Measurements from ENCODE around the gene TMEM121.

TMEM121 gene

DNA sequence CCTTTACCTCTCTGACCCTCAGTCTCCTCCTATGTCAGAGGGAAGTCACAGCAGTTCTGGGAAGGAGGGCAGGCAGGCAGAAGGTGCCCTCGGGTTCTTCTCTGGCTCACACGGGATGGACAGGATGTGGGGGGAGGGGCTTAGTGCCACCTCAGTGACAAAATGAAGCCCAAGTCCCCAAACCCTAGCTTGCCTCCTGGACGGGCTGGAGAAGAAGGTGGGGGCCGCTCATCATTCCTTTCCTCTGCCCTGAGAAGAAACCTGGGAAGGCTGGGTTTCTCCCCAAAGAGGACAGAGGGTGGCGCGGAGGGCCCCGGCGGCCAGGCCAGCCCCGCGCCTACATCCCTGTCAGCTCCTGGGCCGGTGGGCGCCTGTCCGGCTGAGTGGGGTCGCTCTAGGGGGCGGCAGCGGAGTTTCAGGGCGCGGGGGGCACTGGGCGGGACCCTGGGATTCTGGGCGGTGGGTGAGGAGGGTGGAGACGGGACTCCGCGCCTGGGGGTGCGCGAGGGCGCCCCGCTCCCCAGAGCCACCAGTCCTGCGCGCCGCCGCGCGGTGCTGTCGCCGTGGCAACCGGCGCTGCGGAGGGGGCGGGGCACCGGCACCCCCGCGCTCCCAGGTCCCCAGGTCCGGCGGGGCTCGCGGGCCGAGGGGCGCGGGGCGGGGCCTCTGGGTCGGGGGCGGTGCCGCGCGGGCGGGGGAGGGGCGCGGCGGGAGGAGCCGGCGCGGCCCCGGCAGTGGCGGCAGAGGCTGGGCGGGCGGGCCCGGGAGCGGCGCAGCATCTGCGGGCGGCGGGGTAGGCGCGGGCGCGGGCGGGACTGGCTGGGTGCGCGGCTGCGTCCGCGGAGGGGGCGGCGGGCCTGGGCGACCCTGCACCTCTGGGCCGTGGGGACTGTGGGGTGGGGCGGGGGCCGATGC is at the start of gene TMEM121:
TMEM121 (plus strand) TSS at position 723 of the 915 bp plus-strand sequence. CDS start 2,252 bp downstream, outside the sequence.
- DNase-seq (ENCODE audit: low read depth), result no peak

DNA sequence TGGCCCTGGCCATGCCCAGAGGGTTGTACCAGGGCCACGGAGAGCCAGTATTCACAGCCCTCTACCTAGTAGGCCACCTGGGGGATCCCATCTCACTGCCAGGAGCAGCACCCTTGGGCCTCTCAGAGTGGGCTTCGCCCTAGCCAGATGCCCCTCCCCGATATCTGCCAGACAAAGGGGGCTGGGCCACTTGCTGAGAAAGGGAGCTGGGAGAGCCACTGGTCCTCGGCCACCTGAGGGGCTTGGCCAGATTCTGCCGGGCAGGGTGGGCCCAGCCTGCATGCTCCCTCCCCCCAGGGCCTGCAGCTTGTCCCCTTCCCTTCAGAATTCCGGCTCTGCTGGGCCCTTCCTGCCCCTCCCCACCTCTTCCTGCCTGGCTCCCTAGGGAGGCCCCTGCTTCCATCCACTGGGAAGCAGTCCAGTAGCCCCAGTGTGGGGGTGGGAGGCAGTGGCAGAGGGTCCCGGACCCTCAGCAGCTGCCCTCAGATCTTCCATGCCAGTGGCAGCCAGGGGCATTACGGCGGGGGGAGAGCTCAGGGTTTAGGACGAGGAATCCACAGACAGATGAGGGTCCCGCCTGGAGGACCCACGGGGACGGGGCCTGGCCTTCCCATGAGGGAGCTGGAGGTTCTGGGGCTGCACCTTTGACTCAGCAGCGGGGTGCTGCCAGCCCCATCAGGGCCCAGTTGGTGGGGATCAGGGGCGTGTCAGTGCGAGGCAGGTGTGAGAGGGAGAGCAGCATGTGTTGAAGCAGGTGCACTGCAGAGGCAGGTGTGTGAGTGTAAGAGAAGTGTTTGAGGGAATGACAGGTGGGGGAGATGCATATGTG is 49.3 kb upstream of the TMEM121 start:
- no peak for DNase-seq (ENCODE audit: low read depth)

DNA sequence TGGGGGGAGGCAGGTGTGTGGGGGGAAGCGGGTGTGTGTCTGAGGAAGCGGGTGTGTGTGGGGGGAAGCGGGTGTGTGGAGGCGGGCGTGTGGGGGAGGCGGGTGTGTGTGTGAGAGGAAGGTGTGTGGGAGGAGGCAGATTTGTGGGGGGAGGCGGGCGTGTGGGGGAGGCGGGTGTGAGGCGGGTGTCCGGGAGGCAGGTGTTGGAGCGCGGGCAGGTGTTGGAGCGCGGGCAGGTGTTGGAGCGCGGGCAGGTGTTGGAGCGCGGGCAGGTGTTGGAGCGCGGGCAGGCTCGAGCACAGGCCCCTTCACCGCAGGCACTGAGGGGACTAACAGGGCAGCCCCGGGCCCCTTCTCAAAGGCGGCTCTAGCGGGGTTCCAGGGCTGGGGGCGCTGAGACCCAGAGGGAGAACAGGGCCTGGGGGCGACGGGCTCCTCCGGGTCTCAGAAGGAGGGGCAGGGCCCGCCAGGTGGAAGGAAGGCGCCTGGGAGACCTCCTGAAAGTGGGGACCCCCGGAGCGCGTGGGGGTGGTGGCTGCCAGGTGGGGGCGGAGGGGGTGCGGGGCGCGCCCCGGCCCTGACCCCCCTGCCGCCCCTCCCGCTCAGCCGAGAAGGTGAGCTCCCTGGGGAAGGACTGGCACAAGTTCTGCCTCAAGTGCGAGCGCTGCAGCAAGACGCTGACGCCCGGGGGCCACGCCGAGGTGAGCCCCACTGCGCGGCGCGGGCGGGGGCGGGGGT is 48.6 kb upstream of the TMEM121 start:
- DNase-seq (ENCODE audit: low read depth), result no peak

DNA sequence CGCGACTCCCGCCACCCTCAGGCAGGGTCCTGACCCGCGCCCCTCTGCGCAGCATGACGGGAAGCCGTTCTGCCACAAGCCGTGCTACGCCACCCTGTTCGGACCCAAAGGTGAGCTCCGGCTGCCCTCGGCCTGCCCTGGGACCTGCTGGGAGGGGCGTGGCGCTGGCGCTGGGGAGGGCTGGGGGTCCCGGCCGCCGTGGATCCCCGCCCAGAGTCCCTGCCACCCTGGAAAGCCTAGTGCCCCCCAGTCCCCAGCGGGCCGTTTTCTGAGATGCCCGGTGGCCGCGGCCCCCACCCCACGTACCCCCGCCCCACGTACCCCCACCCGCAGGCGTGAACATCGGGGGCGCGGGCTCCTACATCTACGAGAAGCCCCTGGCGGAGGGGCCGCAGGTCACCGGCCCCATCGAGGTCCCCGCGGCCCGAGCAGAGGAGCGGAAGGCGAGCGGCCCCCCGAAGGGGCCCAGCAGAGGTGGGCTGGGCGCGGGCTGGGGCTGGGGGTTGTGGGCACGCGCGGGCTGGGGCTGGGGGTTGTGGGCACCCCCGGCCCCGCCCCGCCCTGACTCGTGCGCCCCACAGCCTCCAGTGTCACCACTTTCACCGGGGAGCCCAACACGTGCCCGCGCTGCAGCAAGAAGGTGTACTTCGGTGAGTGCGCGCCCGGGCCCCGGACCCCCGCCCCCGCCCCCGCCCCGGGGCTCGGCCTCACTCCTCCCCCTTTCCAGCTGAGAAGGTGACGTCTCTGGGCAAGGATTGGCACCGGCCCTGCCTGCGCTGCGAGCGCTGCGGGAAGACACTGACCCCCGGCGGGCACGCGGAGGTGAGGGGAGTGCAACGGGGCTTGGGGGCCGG is 47.8 kb upstream of the TMEM121 start:
- DNase-seq (ENCODE audit: low read depth), result no peak

DNA sequence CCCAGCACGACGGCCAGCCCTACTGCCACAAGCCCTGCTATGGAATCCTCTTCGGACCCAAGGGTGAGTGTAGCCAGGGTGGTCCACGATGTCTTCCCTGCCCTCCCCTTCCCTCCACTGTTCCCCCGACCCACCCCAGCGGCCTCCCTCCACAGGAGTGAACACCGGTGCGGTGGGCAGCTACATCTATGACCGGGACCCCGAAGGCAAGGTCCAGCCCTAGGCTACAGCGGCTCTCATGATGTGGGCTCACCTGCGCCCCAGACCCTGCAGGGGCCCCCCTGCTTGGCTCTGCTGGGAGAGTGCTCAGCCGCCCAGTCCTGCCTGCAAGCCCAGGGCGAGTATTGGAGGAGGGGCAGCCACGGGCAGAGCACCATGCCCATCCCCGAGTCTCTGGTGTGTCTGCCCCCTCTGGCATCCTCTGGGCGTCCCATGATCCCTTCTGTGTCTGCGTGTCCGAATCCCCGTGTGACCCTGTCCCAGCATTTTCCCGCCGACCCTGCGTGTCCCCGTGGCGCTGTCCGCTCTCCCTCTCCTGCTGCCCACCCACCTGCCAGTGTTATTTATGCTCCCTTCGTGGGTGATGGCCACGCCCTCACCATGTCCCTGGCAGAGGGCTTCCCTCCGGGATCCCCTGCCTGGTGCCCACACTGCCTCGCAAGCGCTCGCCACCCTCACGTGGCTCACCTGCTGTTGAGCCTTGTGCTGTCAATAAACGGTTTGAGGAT is 46.8 kb upstream of the TMEM121 start:
- DNase-seq (ENCODE audit: low read depth), result no peak

DNA sequence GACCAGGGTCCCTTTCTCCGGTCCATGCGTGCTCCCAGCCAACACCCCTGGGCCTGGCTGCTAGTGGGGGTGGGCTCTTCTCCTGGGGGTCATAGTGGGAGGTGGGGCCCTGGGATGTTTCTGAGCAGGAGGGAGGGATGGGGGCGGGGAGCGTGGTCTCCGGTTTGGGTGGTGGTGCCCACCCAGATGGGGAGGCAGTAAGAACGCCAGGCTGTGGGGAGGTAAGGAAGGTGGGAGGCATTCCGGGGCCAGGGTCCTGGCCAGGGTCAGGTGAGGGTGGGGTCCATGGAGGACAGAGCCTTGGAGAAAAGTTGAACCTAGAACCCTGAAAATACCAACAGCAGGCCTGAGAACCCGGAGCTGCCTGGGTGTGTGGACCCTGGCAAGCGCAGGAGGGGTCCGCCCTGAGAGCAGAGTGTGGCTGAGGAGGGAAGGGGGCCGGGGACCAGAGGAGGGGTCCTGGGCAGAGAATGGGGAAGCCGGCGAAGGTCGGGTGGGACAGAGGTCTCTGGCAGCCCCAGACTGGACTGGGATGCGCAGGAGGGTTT is 46.1 kb upstream of the TMEM121 start:
- no peak for DNase-seq (ENCODE audit: low read depth)

DNA sequence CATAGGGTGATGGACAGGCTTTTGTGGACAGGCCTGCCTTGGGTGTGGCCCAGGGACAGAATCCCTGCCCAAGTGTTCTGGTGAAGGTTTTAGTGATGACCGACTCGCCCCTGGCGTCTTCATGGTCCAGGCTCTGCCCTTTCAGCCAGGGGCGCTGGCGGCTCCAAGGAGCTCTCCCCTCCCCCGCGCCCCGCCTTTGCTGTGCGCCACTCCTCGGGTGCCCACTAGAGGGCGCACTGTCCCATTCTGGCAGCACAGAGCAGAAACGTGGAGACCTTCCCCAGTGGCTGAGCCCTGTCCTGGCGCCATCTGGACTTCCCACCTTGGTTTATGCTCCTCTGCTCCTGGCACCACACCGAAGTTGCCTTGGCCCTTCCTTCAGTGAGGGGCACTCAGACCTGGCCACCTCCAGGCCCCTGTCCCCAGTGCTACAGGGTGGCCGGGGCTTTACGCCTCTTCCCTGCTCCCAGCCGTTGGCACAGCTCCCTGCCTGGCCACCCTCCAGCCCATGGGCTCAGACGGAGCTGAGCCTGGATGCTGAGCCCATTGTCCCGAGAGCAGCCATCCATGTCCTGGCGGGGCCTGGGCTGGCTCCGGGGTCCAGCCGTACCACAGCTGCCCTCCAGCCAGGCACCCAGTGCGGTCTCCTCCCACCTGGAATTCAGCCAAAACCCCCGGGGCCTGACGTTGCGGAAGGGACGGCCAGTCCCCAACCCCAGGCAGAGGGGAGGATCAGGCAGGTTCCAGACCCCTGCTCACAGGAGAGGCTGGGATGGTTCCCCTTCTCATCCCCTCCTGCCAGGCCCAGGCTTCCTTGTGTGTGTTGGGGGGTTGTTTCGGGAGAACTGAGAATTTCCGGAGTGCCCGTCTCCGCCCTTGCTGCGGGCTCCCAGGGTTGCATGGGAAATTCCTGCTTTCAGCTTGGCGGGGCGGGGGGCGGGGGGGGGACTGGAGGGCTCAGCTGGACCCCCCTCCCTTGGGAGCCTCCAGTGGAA is 45.3 kb upstream of the TMEM121 start:
- peak; percentile 87 for DNase-seq (ENCODE audit: low read depth)

DNA sequence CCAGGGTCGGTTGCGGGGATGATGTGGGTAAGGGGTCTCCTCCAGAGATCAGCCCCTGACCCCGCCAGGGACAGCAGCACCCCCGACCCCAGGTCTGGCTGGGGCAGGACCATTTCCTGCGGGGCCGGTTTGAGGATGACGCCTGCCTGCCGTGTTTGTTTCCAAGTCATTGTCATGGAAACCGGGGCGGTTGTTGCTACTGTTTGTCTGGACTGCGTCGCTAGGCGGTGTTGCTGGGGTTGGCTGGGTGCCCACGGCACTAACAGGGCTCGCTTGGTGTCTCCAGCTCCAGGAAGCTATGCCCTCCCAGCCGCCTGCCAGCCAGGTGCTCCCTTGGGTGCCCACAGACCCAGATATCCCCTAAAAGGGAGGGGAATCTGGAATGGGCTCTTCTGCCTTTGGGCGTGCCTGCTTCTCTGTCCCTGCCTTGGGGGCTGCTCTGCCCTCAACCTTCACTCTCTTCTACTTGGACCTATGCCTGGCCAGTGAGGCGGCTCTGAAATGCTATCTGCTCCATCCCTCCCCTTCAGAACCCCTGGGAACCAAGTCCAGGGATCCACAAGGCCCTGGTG is 44.4 kb upstream of the TMEM121 start:
- peak; percentile 67 for DNase-seq (ENCODE audit: low read depth)

DNA sequence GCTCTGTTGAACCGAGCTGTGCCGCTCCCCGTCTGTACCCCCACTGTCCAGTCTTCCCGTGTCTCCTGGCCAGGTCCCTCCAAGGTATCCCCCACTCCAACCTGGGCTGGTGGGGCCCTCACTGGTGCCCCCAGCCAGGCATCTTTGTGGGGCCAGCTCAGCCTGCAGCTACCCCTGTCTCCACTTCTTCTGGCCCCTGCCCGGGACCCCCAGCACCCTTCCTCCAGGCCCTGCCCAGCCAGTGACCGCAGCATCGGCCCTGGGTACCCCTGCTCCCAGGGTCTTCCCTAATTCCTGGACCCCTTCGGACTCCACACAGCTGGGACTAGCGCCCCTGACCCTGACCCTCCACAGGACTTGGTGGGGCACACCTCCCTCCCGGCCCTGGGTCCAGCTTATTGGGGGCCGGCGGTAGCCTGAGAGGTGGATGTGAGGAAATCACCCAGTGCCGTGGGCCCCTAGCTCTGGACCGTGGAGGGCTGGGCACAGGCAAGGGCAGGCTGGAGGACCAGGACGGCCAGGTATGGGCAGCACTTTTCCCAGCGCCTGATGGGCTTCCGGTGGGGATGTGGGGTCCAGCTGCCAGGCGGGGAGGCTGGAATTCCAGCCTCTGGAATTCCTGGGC is 43.8 kb upstream of the TMEM121 start:
- no peak for DNase-seq (ENCODE audit: low read depth)

DNA sequence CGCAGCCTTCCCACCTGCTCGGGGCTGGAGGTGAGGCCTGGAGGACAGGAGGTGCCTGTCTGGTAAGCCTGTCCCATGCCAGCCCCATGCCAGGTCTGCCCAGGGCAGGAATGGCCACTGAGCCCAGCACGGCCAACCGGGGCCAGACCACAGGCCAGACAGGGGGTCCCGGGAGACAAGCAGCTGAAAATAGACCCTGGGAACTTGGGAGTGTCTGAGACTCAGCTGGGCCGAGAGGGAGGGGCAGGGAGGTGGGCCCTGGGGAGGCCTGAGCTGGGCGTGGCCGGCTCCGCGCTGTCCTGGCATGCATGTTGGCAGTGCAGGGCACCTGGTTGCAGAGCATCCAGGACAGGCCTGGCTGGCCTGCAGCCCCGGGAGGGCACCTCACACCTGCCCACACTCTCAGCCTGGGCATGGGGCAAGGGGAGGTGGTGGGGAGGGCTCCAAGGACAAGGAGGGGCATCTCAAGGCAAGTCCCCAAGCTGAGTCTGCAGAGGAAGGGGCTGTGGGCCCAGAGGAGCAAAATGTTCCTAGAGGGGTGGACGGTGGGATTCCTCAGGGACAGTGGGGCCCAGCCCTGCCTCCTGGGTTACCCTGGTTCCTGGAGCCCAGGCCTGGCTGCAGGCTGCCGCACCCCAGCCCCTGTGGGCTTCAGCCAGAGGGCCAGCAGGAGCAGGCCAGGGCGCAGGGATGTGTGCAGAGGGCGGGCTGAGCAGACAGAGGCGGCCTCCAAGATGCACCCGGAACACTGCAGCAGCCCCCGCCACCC is 42.9 kb upstream of the TMEM121 start:
- no peak for DNase-seq (ENCODE audit: low read depth)

DNA sequence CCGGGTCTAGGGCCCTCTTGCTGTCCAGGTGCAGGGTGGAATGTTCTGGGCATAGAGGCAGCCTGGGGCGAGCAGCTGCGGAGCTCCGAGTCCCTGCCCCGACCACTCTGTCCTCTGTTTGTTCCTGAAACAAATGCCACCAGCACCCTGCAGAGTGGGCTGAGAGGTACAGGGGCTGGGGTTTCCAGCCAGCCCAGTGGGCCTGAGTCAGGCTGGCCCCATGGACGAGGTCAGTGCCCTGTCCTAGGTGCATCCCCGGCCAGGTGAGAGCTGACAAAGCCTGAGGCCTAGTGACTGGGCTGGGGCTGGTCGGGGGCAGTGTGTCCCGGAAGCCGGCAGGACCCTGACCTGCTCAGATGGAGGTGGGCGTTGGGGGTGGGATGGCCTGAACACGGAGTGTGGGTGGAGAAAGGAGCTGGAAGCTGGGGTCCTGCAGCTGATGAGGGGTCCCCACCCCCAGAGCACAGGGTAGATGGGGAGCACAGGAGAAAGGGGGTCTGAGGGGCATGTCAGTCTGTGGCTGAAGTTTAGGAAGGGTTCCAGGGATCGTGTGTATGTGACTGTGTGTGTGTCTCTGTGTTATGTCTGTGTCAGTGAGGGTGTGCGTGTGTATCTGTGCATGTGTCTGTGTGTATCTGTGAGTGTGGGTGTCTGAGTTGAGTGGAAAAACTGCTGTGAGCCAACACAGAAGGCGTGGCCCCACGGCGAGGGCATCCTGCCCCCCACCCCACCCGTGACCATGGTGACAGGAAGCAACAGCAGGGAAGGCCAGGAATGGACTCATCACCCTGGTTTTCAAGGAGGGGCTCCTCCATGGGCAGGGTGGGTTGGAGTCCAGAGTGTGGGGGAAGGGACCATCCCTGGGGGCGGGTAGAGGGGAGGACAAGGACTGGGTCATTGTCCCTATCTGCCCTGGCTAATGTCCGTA is 42.0 kb upstream of the TMEM121 start:
- no peak for DNase-seq (ENCODE audit: low read depth)

DNA sequence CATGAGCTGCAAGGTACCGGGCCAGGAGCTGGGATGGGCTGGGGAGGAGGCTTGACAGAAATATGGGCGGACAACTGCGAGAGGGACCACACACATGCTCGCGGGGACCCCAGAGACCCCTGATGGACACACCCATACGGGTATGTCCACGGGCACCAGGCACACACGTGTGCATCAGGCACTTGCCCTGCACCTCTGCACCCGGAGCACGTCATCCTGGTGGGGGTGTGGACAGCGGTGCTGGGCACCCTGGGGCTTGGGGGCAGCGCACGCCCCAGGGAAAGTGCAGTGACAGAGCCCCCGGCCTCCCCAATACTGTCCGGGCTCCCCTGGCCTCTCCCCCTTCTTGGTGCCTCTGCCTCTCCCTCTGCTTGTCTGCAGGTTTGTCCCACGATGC is 41.4 kb upstream of the TMEM121 start:
- DNase-seq (ENCODE audit: low read depth), result no peak

DNA sequence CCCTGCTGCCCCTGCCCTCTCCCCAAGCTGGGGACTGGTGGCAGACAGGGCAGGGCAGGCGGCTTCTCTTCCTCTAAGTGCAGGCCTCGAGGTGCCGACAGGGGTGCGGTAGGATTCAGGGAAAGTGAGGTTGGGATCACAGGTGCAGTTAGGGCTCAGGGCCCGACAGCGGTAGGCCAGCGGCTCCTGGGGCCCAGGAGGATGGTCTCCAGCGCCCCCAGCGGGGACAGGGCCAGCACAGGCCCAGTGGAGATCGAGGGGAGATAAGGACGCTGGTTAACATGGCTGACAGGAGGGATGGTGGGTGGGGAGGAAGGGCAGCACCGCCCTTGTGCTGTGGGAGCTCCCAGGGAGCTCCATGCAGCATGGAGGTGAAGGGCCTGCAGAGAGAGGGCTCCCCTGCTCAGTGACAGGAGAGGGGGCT is 40.6 kb upstream of the TMEM121 start:
- no peak for DNase-seq (ENCODE audit: low read depth)

DNA sequence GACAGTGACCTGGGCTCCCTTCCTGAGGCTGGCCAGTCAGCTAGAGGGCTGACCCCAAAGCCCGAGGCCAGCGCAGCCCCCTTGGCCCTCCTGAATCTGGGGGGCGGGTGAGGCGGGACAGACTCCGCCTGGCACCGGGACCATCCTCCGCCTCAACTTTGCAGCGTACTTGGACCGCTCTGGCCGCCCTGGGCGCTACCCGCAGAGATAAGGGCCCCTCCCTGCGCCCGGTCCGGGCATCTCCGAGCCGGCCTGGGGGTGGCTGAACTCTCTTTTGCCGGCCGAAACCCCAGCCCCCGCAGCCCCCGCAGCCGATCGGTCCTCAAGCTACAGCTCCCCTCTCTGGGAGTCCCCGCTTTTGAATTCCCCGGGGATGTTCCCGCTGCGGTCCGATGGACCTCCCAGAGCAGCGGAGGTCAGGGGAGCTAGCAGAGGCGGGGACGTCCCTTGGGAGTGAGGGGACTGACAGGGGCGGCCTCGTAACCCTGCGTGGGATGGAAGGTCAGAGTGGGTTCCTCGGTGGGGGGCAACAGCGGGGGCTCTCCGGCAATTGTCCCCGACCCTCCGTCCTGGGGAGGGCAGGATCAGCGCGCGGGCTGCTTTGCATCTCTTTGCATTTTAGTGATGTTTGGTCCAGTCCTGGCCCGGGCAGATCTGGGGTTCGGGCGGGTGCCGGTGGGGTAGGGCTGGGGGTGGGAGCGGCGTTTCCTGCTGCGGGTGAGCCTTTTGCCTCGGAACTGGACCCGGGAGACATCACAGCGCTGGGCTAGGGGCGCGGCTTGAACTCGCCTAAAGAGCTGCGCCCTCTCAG is 40.0 kb upstream of the TMEM121 start, which contains the start of gene CRIP1:
CRIP1 (plus strand) TSS at position 724 of the 811 bp plus-strand sequence. CDS start 374 bp downstream, outside the sequence.
- DNase-seq (ENCODE audit: low read depth), result no peak

DNA sequence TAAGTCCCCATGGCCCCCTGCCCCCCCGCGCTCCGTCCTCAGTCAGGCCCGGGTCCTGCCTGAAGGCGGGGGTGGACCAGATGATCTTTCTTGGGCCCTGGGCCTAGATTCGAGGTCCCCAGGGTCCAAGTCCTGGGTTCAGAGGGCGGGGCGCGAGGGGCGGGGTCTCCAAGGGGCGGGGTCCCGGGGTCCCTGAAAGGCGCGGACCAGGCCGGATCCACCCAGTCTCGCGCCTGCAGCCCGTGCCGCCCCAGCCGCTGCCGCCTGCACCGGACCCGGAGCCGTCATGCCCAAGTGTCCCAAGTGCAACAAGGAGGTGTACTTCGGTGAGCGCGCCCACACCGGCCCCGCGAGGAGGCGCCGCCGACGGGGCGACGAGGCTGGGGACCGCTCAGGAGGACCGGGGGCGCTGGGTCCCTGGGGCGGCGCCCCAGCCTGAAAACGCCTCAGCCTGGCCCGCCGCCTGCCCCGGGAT is 39.4 kb upstream of the TMEM121 start:
- DNase-seq (ENCODE audit: low read depth), result no peak

All from stimulated activated CD8-positive, alpha-beta memory T cell treated with anti-CD3 and anti-CD28 coated beads, Interleukin-15, amount 100 ng/mL, for 24 hours (primary cell).